GM12878 (cell line): ENCODE measurements around the gene ENO2. TPM values are rescaled to one million over a fixed set of nuclear protein-coding genes. Genes with fewer than 3 reads are reported as not detected.

Source experiments
- CUX1 ChIP-seq: IDR thresholded peaks from 2 replicates; pipeline ENCODE4 v1.6.1; 2012; ENCODE audit warnings: improper control_type of control experiment, low read depth, low read length; ENCODE audit not compliant: insufficient replicate concordance
- EP300 ChIP-seq, 2 experiments: fragments of 150-350 bp in 1 of 2; IDR thresholded peaks; 2 replicates each; pipeline ENCODE4 v1.6.1; 2011 to 2012; ENCODE audit warnings: low read depth in 2 of 2, low read length in 2 of 2, borderline replicate concordance in 1 of 2, improper control_type of control experiment in 1 of 2, inconsistent platforms in 1 of 2; ENCODE audit not compliant: control insufficient read depth in 1 of 2
- JUND ChIP-seq: IDR thresholded peaks from 2 replicates; pipeline ENCODE4 v1.6.1; 2012; ENCODE audit warnings: low read depth, mild to moderate bottlenecking, low read length, improper control_type of control experiment, moderate library complexity
- LARP7 ChIP-seq: fragments of 450-650 bp; IDR thresholded peaks from 2 replicates; pipeline ENCODE4 v1.6.1; 2017; ENCODE audit warnings: mild to moderate bottlenecking
- RAD21 ChIP-seq: IDR thresholded peaks from 2 replicates; pipeline ENCODE4 v1.6.1; 2011; ENCODE audit warnings: mild to moderate bottlenecking, low read depth, low read length, moderate library complexity; ENCODE audit not compliant: insufficient read depth
- RELB ChIP-seq: fragments of 450-650 bp; IDR thresholded peaks from 2 replicates; pipeline ENCODE4 v1.6.1; 2017; ENCODE audit warnings: low read depth, mild to moderate bottlenecking, moderate library complexity
- SIX5 ChIP-seq: IDR thresholded peaks from 2 replicates; pipeline ENCODE4 v1.6.1; 2011; ENCODE audit warnings: mild to moderate bottlenecking, low read depth, low read length, moderate library complexity; ENCODE audit not compliant: severe bottlenecking
- SMC3 ChIP-seq: IDR thresholded peaks from 2 replicates; pipeline ENCODE4 v1.6.1; 2011; ENCODE audit warnings: low read length, improper control_type of control experiment, borderline replicate concordance
- WRNIP1 ChIP-seq: IDR thresholded peaks from 2 replicates; pipeline ENCODE4 v1.6.1; 2011; ENCODE audit warnings: low read depth, low read length, improper control_type of control experiment, borderline replicate concordance
- ZBTB40 ChIP-seq: fragments of 450-650 bp; IDR thresholded peaks from 2 replicates; pipeline ENCODE4 v1.6.1; 2016; ENCODE audit warnings: mild to moderate bottlenecking, moderate library complexity, borderline replicate concordance
- ZNF384 ChIP-seq: IDR thresholded peaks from 2 replicates; pipeline ENCODE4 v1.6.1; 2012; ENCODE audit warnings: low read depth, mild to moderate bottlenecking, low read length, improper control_type of control experiment, borderline replicate concordance
- ZNF687 ChIP-seq: fragments of 450-650 bp; IDR thresholded peaks from 2 replicates; pipeline ENCODE4 v1.6.1; 2017; ENCODE audit warnings: mild to moderate bottlenecking, moderate library complexity
- polyA plus RNA-seq, 11 experiments: library from polyadenylated mRNA; depleted of rRNA in 4 of 11; unstranded in 6 of 11; stranded (reverse) in 5 of 11; fragments of >200 nt; fragmentation: Nextera tagmentation in 4 of 11; fragmentation: Illumina TruSeq in 1 of 11; extraction: Ambion mirVana in 4 of 11; extraction: Trizol in 1 of 11; gene quantifications; 1 replicate in 1 of 11; 2 replicates in 10 of 11; pipeline versions ENCODE4 v1.2.1 to v1.2.3, GENCODE V29; 2011 to 2016; ENCODE audit warnings: inconsistent platforms in 2 of 11, missing spikeins in 2 of 11, low read depth in 1 of 11
- total RNA-seq, 4 experiments: library from RNA; depleted of rRNA in 3 of 4; stranded (reverse); fragments of >200 nt in 3 of 4; fragmentation: Illumina TruSeq in 1 of 4; extraction: Trizol in 1 of 4; gene quantifications; 2 replicates each; pipeline versions ENCODE4 v1.2.1 to v1.2.3, GENCODE V29; 2013 to 2021

The ENO2 gene
- total and polyA plus RNA-seq, 10 of the 15 experiments (the other 5 are each of a cell fraction or from before 2014, with no cell fraction given): 24.8 to 196 (median 43.1) TPM

- peak; percentile 3; the same call in 1 of the 2 replicates for TF ChIP-seq RAD21
- peak; percentile 34 for TF ChIP-seq CUX1
- peak; percentile 48 to 67; a peak in 3 of 4 replicates for TF ChIP-seq EP300 (IDR thresholded peaks at IDR 0.05; ENCODE audit: borderline replicate concordance in 1 of 2, control insufficient read depth in 1 of 2, low read depth in 2 of 2, low read length in 2 of 2)
- TF ChIP-seq RELB: peak; percentile 60
- peak; percentile 95 for TF ChIP-seq LARP7
- peak; percentile 97; the same call in 1 of the 2 replicates for TF ChIP-seq WRNIP1
- TF ChIP-seq JUND: no peak
- TF ChIP-seq ZNF687: peak; percentile 100
- TF ChIP-seq ZNF384: no peak
- TF ChIP-seq SMC3: no peak
- peak; percentile 26 for TF ChIP-seq SIX5
- peak; percentile 76; the same call in 1 of the 2 replicates for TF ChIP-seq ZBTB40
These were observed 29.5 kb downstream of the ENO2 start, which contains the start of the genes C12orf57 and RNU7-1 (continued) for GRCh38 chr12:6943722-6944380.
